Uterus (tissue), 4 donors: ENCODE results near the gene SPTBN5. TPM values are rescaled to one million over a fixed set of nuclear protein-coding genes. Genes with fewer than 3 reads are reported as not detected.

ENCODE experiments used
- DNase-seq, 2 donors: peaks; one replicate each; pipeline ENCODE4 v3.0.0-alpha.2; 2019 to 2020
- H3K27ac ChIP-seq, 2 donors: fragments of 200-600 bp; sonication (generic); 1 replicate in 1 of 2; 2 replicates in 1 of 2; pipeline ENCODE4 v1.5.1; 2016 to 2018
- H3K27me3 ChIP-seq, 2 donors: fragments of 200-600 bp; sonication (generic); one replicate each; pipeline ENCODE4 v1.5.1; 2018 to 2019; ENCODE audit warnings: control low read depth in 1 of 2
- H3K36me3 ChIP-seq, 2 donors: fragments of 200-600 bp; sonication (generic); one replicate each; pipeline ENCODE4 v1.5.1; 2019; ENCODE audit warnings: control low read depth in 1 of 2
- H3K4me1 ChIP-seq, 2 donors: fragments of 200-600 bp; sonication (generic); one replicate each; pipeline ENCODE4 v1.5.1; 2018 to 2019; ENCODE audit warnings: control low read depth in 1 of 2
- H3K4me3 ChIP-seq, 2 donors: fragments of 200-600 bp; sonication (generic); 1 replicate in 1 of 2; 2 replicates in 1 of 2; pipeline ENCODE4 v1.5.1; 2018 to 2019; ENCODE audit warnings: mild to moderate bottlenecking in 1 of 2
- H3K9me3 ChIP-seq, 2 donors: fragments of 200-600 bp; sonication (generic); one replicate each; pipeline ENCODE4 v1.5.1; 2019; ENCODE audit warnings: control low read depth in 1 of 2
- CTCF ChIP-seq, 4 experiments: fragments of 200-600 bp in 2 of 4; fragments of 450-650 bp in 2 of 4; sonication (generic) in 2 of 4; IDR thresholded peaks; one replicate each; pipeline ENCODE4 v1.5.1; 2016 to 2019; ENCODE audit warnings: antibody characterized with exemption in 4 of 4, mild to moderate bottlenecking in 2 of 4, moderate library complexity in 1 of 4
- POLR2A ChIP-seq, 2 donors: fragments of 450-650 bp; IDR thresholded peaks; one replicate each; pipeline ENCODE4 v1.6.1; 2016; ENCODE audit warnings: antibody characterized with exemption in 2 of 2, mild to moderate bottlenecking in 1 of 2, moderate library complexity in 1 of 2
- intact Hi-C: fragments of 100-400 bp; cut with DNase I; formaldehyde crosslinking; loops from one replicate; pipeline ENCODE4 v1.15.1; 2023; ENCODE audit warnings: low total_unique reads
- total RNA-seq, 4 donors: library from RNA; depleted of rRNA in 3 of 4; stranded (reverse); fragments of >200 nt in 3 of 4; gene quantifications; one replicate each; pipeline versions ENCODE4 v1.1.0 to v1.2.4, GENCODE V29; 2014 to 2023
- donor health status: DM: yes; HTN: yes; CAD: no.

The SPTBN5 gene
- total RNA-seq, 4 donors from 2014 or later: 0.51 to 0.76 (median 0.61) TPM; not detected in 1

- TF ChIP-seq POLR2A (IDR thresholded peaks at IDR 0.05) (no peak), CTCF (IDR thresholded peaks at IDR 0.05) (no peak)
- H3K9me3 ChIP-seq: no peaks in the 10 kb centered on the region
- intact Hi-C loops: no loop called here
- H3K36me3 ChIP-seq: no peaks in the 10 kb centered on the region
- no peaks in the 10 kb centered on the region for H3K27me3 ChIP-seq
- no peak for DNase-seq
- no peak overlapping the region for H3K27ac ChIP-seq
- H3K4me1 ChIP-seq: peaks cover 0 to under 1% of the 10 kb centered on the region in 2 donors
- H3K4me3 ChIP-seq: no peak overlapping the region
These were observed 6.1 kb upstream of the SPTBN5 start for GRCh38 chr15:41899854-41900442.

- TF ChIP-seq CTCF (IDR thresholded peaks at IDR 0.05) (no peak), POLR2A (IDR thresholded peaks at IDR 0.05) (no peak)
- Histone ChIP-seq H3K4me3 (no peak overlapping the region), H3K9me3 (no peaks in the 10 kb centered on the region), H3K4me1 (peaks cover 0 to 10% of the 10 kb centered on the region in 2 donors), H3K36me3 (no peaks in the 10 kb centered on the region), H3K27me3 (no peaks in the 10 kb centered on the region), H3K27ac (no peak overlapping the region)
- intact Hi-C loops: no loop called here
- DNase-seq: no peak
These were observed 3.5 kb upstream of the SPTBN5 start for GRCh38 chr15:41897363-41897799.

- intact Hi-C loops: no loop called here
- Histone ChIP-seq H3K4me3 (no peak overlapping the region), H3K4me1 (peaks cover 0 to 10% of the 10 kb centered on the region in 2 donors), H3K9me3 (no peaks in the 10 kb centered on the region), H3K27me3 (no peaks in the 10 kb centered on the region), H3K27ac (no peak overlapping the region), H3K36me3 (no peaks in the 10 kb centered on the region)
- no peak for DNase-seq
- no peak for TF ChIP-seq CTCF (IDR thresholded peaks at IDR 0.05)
- no peak for TF ChIP-seq POLR2A (IDR thresholded peaks at IDR 0.05)
These were observed 2.7 kb upstream of the SPTBN5 start for GRCh38 chr15:41896566-41896965.

GRCh38 chr15:41895957-41896356 lies 2.1 kb upstream of the SPTBN5 start:
- intact Hi-C loops: no loop called here
- no peak overlapping the region for H3K27ac ChIP-seq
- H3K9me3 ChIP-seq: no peaks in the 10 kb centered on the region
- no peak for DNase-seq
- H3K27me3 ChIP-seq: no peaks in the 10 kb centered on the region
- peaks cover 0 to 10% of the 10 kb centered on the region in 2 donors for H3K4me1 ChIP-seq
- TF ChIP-seq POLR2A (IDR thresholded peaks at IDR 0.05) (no peak), CTCF (IDR thresholded peaks at IDR 0.05) (no peak)
- H3K36me3 ChIP-seq: no peaks in the 10 kb centered on the region
- no peak overlapping the region for H3K4me3 ChIP-seq

GRCh38 chr15:41895491-41895890 lies 1.6 kb upstream of the SPTBN5 start:
- H3K27me3 ChIP-seq: no peaks in the 10 kb centered on the region
- DNase-seq: no peak
- no peak for TF ChIP-seq CTCF (IDR thresholded peaks at IDR 0.05)
- TF ChIP-seq POLR2A (IDR thresholded peaks at IDR 0.05): no peak
- intact Hi-C loops: no loop called here
- no peaks in the 10 kb centered on the region for H3K36me3 ChIP-seq
- peaks cover 0 to 10% of the 10 kb centered on the region in 2 donors for H3K4me1 ChIP-seq
- H3K27ac ChIP-seq: peak overlapping the region; percentile 44 to 51
- H3K4me3 ChIP-seq: no peak overlapping the region
- no peaks in the 10 kb centered on the region for H3K9me3 ChIP-seq
